AG10803 (cell line): ENCODE results near the gene PDLIM7.

Source experiments
- DNase-seq: peaks from one replicate; pipeline ENCODE4 v3.0.0; 2010; ENCODE audit warnings: low read depth
- H3K4me3 ChIP-seq: 2 replicates; pipeline ENCODE4 v1.5.1; 2011; ENCODE audit warnings: mild to moderate bottlenecking, low read length, control low read depth
- TF ChIP-seq, protein P1 (sequence below): conservative IDR thresholded peaks from 2 replicates; pipeline ENCODE4 v1.5.1; 2011; ENCODE audit warnings: mild to moderate bottlenecking, low read length, control low read depth, inconsistent platforms

Gene PDLIM7

GRCh38 chr5:177509991-177510566 lies 12.7 kb upstream of the PDLIM7 start:
- TF ChIP-seq, protein P1, sequence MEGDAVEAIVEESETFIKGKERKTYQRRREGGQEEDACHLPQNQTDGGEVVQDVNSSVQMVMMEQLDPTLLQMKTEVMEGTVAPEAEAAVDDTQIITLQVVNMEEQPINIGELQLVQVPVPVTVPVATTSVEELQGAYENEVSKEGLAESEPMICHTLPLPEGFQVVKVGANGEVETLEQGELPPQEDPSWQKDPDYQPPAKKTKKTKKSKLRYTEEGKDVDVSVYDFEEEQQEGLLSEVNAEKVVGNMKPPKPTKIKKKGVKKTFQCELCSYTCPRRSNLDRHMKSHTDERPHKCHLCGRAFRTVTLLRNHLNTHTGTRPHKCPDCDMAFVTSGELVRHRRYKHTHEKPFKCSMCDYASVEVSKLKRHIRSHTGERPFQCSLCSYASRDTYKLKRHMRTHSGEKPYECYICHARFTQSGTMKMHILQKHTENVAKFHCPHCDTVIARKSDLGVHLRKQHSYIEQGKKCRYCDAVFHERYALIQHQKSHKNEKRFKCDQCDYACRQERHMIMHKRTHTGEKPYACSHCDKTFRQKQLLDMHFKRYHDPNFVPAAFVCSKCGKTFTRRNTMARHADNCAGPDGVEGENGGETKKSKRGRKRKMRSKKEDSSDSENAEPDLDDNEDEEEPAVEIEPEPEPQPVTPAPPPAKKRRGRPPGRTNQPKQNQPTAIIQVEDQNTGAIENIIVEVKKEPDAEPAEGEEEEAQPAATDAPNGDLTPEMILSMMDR = no peak
- no peak overlapping the region for H3K4me3 ChIP-seq
- no peak for DNase-seq

DNA sequence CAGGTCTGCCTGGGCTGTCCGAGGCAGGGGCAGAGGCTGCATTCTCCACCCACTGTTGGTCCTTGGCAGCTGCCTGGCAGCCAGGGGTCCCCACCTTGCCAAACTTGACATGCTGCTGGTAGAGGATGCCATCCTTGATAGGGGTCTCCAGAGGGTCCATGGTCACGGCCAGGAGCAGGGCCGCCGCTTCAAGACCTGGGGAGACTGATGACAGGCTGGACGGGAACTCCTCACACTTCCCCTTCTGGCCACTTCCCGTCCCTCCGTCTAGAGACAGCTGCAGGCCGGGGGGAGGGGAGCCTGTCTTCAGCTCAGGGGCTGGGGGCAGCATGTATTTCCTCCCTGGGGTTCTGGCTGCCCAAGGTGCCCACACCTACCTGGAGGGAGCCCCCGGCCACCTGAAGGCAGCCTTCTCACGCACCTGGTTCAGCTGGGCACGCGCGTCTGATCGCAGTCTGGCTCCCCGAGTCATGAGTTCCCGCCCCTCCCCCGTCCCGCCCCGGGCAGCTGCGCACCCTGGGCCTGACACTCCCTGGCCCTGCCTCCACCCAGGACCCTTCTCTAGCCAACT lies 12.1 kb upstream of the PDLIM7 start, which contains the start of gene DOK3:
TSS of gene DOK3 (minus strand) at position 446 of the 571 bp plus-strand sequence. CDS start at position 160, 286 bp downstream.
- no peak for DNase-seq
- TF ChIP-seq, protein P1 = no peak
- H3K4me3 ChIP-seq = no peak within 1 kb of the TSS

- no peak for DNase-seq
- H3K4me3 ChIP-seq = no peak overlapping the region
- TF ChIP-seq, protein P1 = no peak
These were observed 11.4 kb upstream of the PDLIM7 start for GRCh38 chr5:177508837-177509236.

DNA sequence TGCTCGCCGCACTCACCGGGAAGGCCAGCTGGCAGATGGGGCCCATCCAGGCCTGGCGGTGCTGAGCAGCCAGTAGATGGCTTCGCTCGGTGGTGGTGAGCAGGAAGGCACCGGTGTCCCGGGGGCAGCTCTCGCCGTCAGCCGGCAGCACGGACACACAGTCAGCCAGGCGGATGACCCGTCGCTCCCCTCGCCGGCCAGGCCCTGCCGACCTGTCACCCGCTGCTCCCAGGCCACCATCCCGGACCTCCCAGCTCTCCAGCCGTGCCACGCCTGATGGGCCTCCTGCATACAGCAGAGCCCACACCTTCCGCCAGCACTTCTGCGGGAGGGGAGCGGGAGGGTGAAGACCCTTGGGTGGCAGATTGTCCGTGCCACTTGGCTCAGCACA lies 10.8 kb upstream of the PDLIM7 start:
- no peak overlapping the region for H3K4me3 ChIP-seq
- TF ChIP-seq, protein P1 = no peak
- DNase-seq = no peak

- no peak overlapping the region for H3K4me3 ChIP-seq
- TF ChIP-seq, protein P1 = no peak
- DNase-seq = no peak
These were observed 10.3 kb upstream of the PDLIM7 start for GRCh38 chr5:177507596-177508220.

DNA sequence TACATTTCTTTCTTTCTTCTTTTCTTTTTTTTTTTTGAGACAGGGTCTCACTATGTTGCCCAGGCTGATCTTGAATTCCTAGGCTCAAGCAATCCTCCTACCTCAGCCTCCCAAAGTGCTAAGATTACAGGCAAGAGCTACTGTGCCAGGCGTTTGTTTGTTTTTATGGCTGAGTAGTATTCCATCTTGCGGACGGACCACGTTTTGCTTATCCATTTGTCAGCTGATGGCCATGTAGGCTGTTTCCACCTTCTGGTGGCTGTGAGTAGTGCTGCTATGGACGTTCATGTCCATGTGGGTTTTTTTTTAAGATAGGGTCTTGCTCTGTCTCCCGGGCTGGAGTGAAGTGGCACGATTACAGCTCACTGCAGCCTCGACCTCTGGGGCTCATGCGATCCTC lies 9.8 kb upstream of the PDLIM7 start:
- H3K4me3 ChIP-seq = no peak overlapping the region
- TF ChIP-seq, protein P1 = peak; percentile 33
- no peak for DNase-seq

DNA sequence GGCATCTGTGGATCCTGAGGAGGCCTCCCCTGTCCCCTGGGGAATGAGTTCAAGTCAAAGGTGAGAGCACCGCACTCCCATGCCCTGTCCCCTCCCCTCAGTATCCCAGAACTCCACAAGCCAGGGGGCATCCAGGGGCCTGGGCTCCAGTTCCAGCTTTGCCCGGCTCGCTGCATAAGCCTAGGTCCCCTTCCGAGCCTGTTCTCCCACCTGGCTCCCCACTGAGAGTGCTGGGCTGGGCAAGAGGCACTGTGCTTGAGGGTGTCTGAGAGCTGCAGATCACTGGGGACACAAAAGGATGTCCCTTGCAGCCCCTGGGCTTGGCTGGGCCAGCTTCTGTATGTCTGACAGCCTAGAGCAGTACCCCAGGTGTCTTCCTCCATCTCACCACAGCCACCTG lies 7.7 kb upstream of the PDLIM7 start:
- no peak for DNase-seq
- TF ChIP-seq, protein P1 = no peak
- H3K4me3 ChIP-seq = no peak overlapping the region
